HG02678 (cell line): Measurements from ENCODE around the gene SIK1.
"Not testable (repeated sequence)": the region's sequence is repeated elsewhere in the genome, so short reads cannot be mapped to it uniquely, and the experiment has no call there.

ENCODE experiments used
- ATAC-seq: cut with Tn5 transposase; IDR thresholded peaks from one replicate; pipeline ENCODE4 v1.9.1; 2021; ENCODE audit warnings: mild to moderate bottlenecking, moderate library complexity; ENCODE audit not compliant: unreplicated experiment

SIK1 gene

GRCh38 chr21:43398000-43398399 lies 28.9 kb downstream of the SIK1 start:
- ATAC-seq: not testable (repeated sequence)

GRCh38 chr21:43397439-43397808 lies 29.5 kb downstream of the SIK1 start:
- not testable (repeated sequence) for ATAC-seq

GRCh38 chr21:43396788-43397438 lies 30.0 kb downstream of the SIK1 start:
- not testable (repeated sequence) for ATAC-seq

GRCh38 chr21:43383351-43383750 lies 43.6 kb downstream of the SIK1 start:
- ATAC-seq: not testable (repeated sequence)

- ATAC-seq: not testable (repeated sequence)
Measured at GRCh38 chr21:43382902-43383301, 44.0 kb downstream of the SIK1 start.

GRCh38 chr21:43380852-43381533 lies 45.9 kb downstream of the SIK1 start:
- ATAC-seq: peak; percentile 59

GRCh38 chr21:43380337-43380736 lies 46.6 kb downstream of the SIK1 start:
- ATAC-seq: not testable (repeated sequence)

- not testable (repeated sequence) for ATAC-seq
Measured at GRCh38 chr21:43379626-43380122, 47.3 kb downstream of the SIK1 start.

GRCh38 chr21:43376478-43376882 lies 50.5 kb downstream of the SIK1 start:
- ATAC-seq: no peak

GRCh38 chr21:43375837-43376477 lies 51.0 kb downstream of the SIK1 start:
- ATAC-seq: no peak

- ATAC-seq: no peak
Measured at GRCh38 chr21:43375006-43375836, 51.7 kb downstream of the SIK1 start.

- ATAC-seq: no peak
Measured at GRCh38 chr21:43374228-43374885, 52.6 kb downstream of the SIK1 start.

GRCh38 chr21:43373362-43374227 lies 53.3 kb downstream of the SIK1 start:
- ATAC-seq: no peak

GRCh38 chr21:43372663-43373361 lies 54.1 kb downstream of the SIK1 start:
- no peak for ATAC-seq

GRCh38 chr21:43371786-43372185 lies 55.1 kb downstream of the SIK1 start:
- ATAC-seq: no peak

GRCh38 chr21:43370888-43371570 lies 55.9 kb downstream of the SIK1 start:
- ATAC-seq: no peak

- no peak for ATAC-seq
Measured at GRCh38 chr21:43370091-43370658, 56.8 kb downstream of the SIK1 start.

GRCh38 chr21:43369596-43370090 lies 57.3 kb downstream of the SIK1 start:
- no peak for ATAC-seq
